Measurements from ENCODE around the gene KIAA1671. TPM values are rescaled to one million over a fixed set of nuclear protein-coding genes. Genes with fewer than 3 reads are reported as not detected.

The KIAA1671 gene
- polyA plus RNA-seq, 1 donor from 2014 or later = 3.0 TPM

DNA sequence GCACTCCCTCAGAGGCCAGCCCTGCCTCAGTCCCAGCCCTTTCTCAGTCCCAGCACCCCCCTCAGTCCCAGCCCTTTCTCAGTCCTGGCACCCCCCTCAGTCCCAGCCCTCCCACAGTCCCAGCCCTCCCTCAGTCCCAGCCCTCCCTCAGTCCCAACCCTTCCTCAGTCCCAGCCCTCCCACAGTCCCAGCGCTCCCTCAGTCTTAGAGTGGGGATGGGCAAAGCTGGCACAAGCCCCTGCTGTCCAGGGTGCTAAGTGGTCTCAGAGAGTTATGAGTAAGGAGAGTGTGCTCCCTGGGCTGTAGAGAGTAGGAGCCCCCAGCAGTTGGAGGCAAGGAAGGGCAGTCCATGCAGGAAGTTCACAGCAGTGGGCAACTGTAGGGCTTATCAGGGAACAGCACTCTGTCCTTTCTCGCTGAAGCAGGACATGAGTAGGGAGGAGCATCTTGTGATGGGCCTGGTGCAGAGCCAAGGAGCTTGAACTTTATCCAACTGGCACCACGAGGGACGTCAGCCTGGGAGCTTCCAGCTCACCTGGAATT, 195.7 kb downstream of the KIAA1671 start:
- Histone ChIP-seq H3K9me3 (ENCODE audit: low read length) (no peaks in the 10 kb centered on the region), H3K9ac (ENCODE audit: low read length) (peak overlapping the region; percentile 31), H2AFZ (ENCODE audit: low read depth, low read length) (no peak overlapping the region), H3F3A (ENCODE audit: insufficient read depth, low read length, poor library complexity, severe bottlenecking) (no peaks in the 10 kb centered on the region), H3K27me3 (ENCODE audit: insufficient read depth, low read depth, low read length) (no peaks in the 10 kb centered on the region), H3K4me2 (ENCODE audit: low read length) (no peak overlapping the region), H3K36me3 (ENCODE audit: insufficient read depth, low read length) (no peaks in the 10 kb centered on the region), H3K79me2 (replicated peaks; ENCODE audit: insufficient read depth, low read length) (no peaks in the 10 kb centered on the region), H3K27ac (ENCODE audit: low read length) (peak overlapping the region; percentile 55), H3K9me2 (ENCODE audit: insufficient read depth, low read length) (no peaks in the 10 kb centered on the region), H3K4me3 (ENCODE audit: low read length) (no peak overlapping the region), H4K20me1 (ENCODE audit: insufficient read depth) (no peaks in the 10 kb centered on the region)
- TF ChIP-seq TAF1 (IDR thresholded peaks at IDR 0.05; ENCODE audit: low read depth) (no peak), EZH2 (IDR thresholded peaks at IDR 0.05; ENCODE audit: borderline replicate concordance, insufficient read depth, low read length, poor library complexity, severe bottlenecking) (no peak), POLR2AphosphoS5 (IDR thresholded peaks at IDR 0.05) (no peak), MXI1 (conservative IDR thresholded peaks at IDR 0.05; ENCODE audit: poor library complexity, severe bottlenecking) (no peak), SMC3 (conservative IDR thresholded peaks at IDR 0.05; ENCODE audit: poor library complexity) (no peak), EP300 (conservative IDR thresholded peaks at IDR 0.05; ENCODE audit: poor library complexity, severe bottlenecking) (no peak), RAD21 (conservative IDR thresholded peaks at IDR 0.05) (no peak)
- TF ChIP-seq, protein P1, sequence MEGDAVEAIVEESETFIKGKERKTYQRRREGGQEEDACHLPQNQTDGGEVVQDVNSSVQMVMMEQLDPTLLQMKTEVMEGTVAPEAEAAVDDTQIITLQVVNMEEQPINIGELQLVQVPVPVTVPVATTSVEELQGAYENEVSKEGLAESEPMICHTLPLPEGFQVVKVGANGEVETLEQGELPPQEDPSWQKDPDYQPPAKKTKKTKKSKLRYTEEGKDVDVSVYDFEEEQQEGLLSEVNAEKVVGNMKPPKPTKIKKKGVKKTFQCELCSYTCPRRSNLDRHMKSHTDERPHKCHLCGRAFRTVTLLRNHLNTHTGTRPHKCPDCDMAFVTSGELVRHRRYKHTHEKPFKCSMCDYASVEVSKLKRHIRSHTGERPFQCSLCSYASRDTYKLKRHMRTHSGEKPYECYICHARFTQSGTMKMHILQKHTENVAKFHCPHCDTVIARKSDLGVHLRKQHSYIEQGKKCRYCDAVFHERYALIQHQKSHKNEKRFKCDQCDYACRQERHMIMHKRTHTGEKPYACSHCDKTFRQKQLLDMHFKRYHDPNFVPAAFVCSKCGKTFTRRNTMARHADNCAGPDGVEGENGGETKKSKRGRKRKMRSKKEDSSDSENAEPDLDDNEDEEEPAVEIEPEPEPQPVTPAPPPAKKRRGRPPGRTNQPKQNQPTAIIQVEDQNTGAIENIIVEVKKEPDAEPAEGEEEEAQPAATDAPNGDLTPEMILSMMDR (IDR thresholded peaks at IDR 0.05; ENCODE audit: poor library complexity, severe bottlenecking) = no peak
- TF ChIP-seq, protein P2, sequence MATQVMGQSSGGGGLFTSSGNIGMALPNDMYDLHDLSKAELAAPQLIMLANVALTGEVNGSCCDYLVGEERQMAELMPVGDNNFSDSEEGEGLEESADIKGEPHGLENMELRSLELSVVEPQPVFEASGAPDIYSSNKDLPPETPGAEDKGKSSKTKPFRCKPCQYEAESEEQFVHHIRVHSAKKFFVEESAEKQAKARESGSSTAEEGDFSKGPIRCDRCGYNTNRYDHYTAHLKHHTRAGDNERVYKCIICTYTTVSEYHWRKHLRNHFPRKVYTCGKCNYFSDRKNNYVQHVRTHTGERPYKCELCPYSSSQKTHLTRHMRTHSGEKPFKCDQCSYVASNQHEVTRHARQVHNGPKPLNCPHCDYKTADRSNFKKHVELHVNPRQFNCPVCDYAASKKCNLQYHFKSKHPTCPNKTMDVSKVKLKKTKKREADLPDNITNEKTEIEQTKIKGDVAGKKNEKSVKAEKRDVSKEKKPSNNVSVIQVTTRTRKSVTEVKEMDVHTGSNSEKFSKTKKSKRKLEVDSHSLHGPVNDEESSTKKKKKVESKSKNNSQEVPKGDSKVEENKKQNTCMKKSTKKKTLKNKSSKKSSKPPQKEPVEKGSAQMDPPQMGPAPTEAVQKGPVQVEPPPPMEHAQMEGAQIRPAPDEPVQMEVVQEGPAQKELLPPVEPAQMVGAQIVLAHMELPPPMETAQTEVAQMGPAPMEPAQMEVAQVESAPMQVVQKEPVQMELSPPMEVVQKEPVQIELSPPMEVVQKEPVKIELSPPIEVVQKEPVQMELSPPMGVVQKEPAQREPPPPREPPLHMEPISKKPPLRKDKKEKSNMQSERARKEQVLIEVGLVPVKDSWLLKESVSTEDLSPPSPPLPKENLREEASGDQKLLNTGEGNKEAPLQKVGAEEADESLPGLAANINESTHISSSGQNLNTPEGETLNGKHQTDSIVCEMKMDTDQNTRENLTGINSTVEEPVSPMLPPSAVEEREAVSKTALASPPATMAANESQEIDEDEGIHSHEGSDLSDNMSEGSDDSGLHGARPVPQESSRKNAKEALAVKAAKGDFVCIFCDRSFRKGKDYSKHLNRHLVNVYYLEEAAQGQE (IDR thresholded peaks at IDR 0.05; ENCODE audit: borderline replicate concordance) = no peak

DNA sequence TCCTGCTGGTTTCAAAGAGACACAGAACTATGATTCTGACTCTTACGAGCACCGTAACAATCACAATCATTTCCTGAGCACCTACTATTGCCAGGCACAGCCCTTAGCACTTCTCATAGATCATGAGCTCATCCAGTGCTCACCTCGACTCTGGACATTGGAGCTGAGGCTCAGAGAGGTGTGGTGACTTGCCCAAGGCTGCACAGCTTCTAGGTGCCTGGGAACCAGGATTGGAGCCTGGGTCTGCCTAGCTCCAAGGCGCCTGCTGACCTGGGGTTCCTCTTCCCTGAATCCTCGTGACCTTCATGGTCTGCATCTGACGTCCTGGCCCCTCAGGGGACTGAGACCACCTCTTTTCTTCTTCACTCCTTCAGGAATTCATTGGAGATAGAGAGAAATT, 196.5 kb downstream of the KIAA1671 start:
- no peaks in the 10 kb centered on the region for H3F3A ChIP-seq (ENCODE audit: insufficient read depth, low read length, poor library complexity, severe bottlenecking)
- no peaks in the 10 kb centered on the region for H3K79me2 ChIP-seq (replicated peaks; ENCODE audit: insufficient read depth, low read length)
- H2AFZ ChIP-seq (ENCODE audit: low read depth, low read length) = no peak overlapping the region
- H3K27ac ChIP-seq (ENCODE audit: low read length) = no peak overlapping the region
- no peaks in the 10 kb centered on the region for H3K9me2 ChIP-seq (ENCODE audit: insufficient read depth, low read length)
- TF ChIP-seq RAD21 (conservative IDR thresholded peaks at IDR 0.05) = no peak
- TF ChIP-seq, protein P2 (IDR thresholded peaks at IDR 0.05; ENCODE audit: borderline replicate concordance) = no peak
- no peak for TF ChIP-seq MXI1 (conservative IDR thresholded peaks at IDR 0.05; ENCODE audit: poor library complexity, severe bottlenecking)
- TF ChIP-seq SMC3 (conservative IDR thresholded peaks at IDR 0.05; ENCODE audit: poor library complexity) = no peak
- TF ChIP-seq, protein P1 (IDR thresholded peaks at IDR 0.05; ENCODE audit: poor library complexity, severe bottlenecking) = no peak
- TF ChIP-seq POLR2AphosphoS5 (IDR thresholded peaks at IDR 0.05) = no peak
- no peak for TF ChIP-seq EZH2 (IDR thresholded peaks at IDR 0.05; ENCODE audit: borderline replicate concordance, insufficient read depth, low read length, poor library complexity, severe bottlenecking)
- TF ChIP-seq EP300 (conservative IDR thresholded peaks at IDR 0.05; ENCODE audit: poor library complexity, severe bottlenecking) = no peak
- TF ChIP-seq TAF1 (IDR thresholded peaks at IDR 0.05; ENCODE audit: low read depth) = no peak
- no peak overlapping the region for H3K4me2 ChIP-seq (ENCODE audit: low read length)
- H4K20me1 ChIP-seq (ENCODE audit: insufficient read depth) = no peaks in the 10 kb centered on the region
- H3K9ac ChIP-seq (ENCODE audit: low read length) = no peak overlapping the region
- no peak overlapping the region for H3K4me3 ChIP-seq (ENCODE audit: low read length)
- no peaks in the 10 kb centered on the region for H3K9me3 ChIP-seq (ENCODE audit: low read length)
- H3K27me3 ChIP-seq (ENCODE audit: insufficient read depth, low read depth, low read length) = no peaks in the 10 kb centered on the region
- H3K36me3 ChIP-seq (ENCODE audit: insufficient read depth, low read length) = no peaks in the 10 kb centered on the region
